Measurements from ENCODE around the gene LBHD2.

The LBHD2 gene

DNA sequence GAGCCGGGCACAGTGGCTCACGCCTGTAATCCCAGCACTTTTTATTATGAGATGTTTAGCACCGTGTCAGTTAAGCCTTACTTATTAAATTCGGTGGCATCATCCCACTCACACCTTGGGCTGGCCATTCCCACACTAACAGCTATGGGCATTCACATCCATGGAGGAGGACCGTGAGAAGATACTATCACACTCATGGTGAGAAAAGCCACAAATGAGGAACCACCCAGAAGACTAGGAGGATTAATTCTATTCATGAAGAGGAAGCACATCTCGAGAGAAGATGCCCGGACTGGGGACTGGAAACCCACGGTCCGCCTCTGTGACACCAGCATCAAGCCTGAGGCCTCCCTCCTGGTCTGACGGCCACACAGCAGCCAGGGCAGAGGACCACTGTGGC is 31.6 kb upstream of the LBHD2 start:
- H3K4me3 ChIP-seq (replicated peaks; ENCODE audit: low read depth, low read length), result no peak overlapping the region
- no peaks in the 10 kb centered on the region for H3K36me3 ChIP-seq (ENCODE audit: control insufficient read depth, insufficient read depth, low read length)
- TF ChIP-seq, protein P1, sequence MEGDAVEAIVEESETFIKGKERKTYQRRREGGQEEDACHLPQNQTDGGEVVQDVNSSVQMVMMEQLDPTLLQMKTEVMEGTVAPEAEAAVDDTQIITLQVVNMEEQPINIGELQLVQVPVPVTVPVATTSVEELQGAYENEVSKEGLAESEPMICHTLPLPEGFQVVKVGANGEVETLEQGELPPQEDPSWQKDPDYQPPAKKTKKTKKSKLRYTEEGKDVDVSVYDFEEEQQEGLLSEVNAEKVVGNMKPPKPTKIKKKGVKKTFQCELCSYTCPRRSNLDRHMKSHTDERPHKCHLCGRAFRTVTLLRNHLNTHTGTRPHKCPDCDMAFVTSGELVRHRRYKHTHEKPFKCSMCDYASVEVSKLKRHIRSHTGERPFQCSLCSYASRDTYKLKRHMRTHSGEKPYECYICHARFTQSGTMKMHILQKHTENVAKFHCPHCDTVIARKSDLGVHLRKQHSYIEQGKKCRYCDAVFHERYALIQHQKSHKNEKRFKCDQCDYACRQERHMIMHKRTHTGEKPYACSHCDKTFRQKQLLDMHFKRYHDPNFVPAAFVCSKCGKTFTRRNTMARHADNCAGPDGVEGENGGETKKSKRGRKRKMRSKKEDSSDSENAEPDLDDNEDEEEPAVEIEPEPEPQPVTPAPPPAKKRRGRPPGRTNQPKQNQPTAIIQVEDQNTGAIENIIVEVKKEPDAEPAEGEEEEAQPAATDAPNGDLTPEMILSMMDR (IDR thresholded peaks at IDR 0.05; ENCODE audit: insufficient read depth, low read length, poor library complexity, severe bottlenecking), result no peak
- no peaks in the 10 kb centered on the region for H3K27me3 ChIP-seq (replicated peaks; ENCODE audit: control insufficient read depth, insufficient read depth, low read length)
- no peak for DNase-seq (ENCODE audit: extremely low read depth, insufficient read length)

DNA sequence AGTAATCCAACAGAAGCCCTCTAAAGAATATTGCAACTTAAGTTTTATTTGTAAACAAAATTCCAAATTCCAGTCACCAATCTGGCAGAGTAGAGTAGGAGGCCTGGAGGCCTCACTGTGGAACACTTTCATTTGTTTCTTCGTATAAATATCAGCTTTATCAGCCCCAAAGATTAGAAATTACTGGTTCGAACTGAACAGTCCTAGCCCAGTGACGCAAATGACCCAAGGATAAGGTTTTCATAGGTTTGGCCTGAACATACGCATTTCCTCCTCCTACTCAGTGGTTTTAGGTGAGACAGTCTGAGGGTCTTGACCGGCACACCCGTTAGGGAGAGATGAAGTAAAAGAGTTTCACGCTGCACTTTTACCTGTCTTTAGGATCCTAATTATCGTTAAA is 28.3 kb upstream of the LBHD2 start:
- H3K4me3 ChIP-seq (replicated peaks; ENCODE audit: low read depth, low read length), result peak overlapping the region; percentile 79
- no peak for DNase-seq (ENCODE audit: extremely low read depth, insufficient read length)
- H3K27me3 ChIP-seq (replicated peaks; ENCODE audit: control insufficient read depth, insufficient read depth, low read length), result no peaks in the 10 kb centered on the region
- H3K36me3 ChIP-seq (ENCODE audit: control insufficient read depth, insufficient read depth, low read length), result no peaks in the 10 kb centered on the region
- TF ChIP-seq, protein P1 (IDR thresholded peaks at IDR 0.05; ENCODE audit: insufficient read depth, low read length, poor library complexity, severe bottlenecking), result no peak

DNA sequence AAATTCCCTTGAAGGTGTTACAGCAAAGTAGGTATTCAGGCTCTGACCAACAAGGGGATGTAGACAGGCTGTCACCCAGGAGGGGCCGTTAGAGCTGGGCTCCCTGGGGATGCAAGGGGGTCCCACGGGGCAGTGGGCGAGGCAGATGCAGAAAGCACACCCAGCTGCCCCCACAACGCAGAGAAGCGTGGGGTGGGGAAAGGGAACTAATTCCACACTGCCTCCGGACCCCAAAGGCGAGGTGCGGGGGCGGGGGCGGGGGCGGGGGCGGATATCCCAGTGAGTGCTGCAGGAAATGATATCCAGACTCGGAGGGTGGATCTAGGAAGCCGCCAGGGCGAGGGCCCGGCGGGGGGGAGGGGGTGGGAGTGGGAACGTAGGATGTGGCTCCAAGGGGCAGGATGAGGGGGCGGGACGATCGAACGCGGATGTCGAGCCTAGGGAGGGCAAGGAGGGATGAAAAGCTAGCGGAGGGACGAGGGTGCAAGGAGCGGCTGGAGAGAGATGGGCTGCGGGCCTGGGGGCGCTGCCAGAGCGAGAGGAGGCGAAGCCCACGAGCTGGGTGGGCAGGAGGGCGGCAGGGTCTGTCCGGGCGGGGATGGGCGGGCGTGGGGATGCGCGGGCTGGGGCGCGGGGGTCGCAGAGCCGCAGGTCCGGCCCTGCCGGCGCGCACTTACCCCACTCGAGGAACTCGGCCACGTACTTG is 27.5 kb upstream of the LBHD2 start:
- no peaks in the 10 kb centered on the region for H3K27me3 ChIP-seq (replicated peaks; ENCODE audit: control insufficient read depth, insufficient read depth, low read length)
- H3K36me3 ChIP-seq (ENCODE audit: control insufficient read depth, insufficient read depth, low read length), result no peaks in the 10 kb centered on the region
- H3K4me3 ChIP-seq (replicated peaks; ENCODE audit: low read depth, low read length), result peak overlapping the region; percentile 79
- TF ChIP-seq, protein P1 (IDR thresholded peaks at IDR 0.05; ENCODE audit: insufficient read depth, low read length, poor library complexity, severe bottlenecking), result peak; percentile 49
- DNase-seq (ENCODE audit: extremely low read depth, insufficient read length), result no peak

DNA sequence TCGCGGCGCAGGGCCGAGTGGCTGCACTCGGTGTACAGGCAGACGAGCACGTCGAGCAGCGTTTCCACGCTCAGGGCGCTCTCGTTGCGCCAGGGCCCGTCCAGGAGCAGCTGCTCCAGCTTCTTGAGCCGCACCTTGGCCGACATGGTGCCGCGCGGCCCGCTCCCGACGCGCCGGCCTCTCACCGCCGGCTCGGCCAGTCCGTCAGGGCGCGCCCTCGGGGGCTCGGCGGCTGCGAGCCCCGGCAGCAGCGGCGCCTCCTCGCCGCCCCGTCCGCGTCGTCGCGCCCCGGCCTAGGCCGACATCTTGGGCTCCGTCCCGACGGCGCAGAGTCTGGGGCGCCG is 27.0 kb upstream of the LBHD2 start:
- TF ChIP-seq, protein P1 (IDR thresholded peaks at IDR 0.05; ENCODE audit: insufficient read depth, low read length, poor library complexity, severe bottlenecking), result no peak
- DNase-seq (ENCODE audit: extremely low read depth, insufficient read length), result no peak
- no peaks in the 10 kb centered on the region for H3K36me3 ChIP-seq (ENCODE audit: control insufficient read depth, insufficient read depth, low read length)
- no peaks in the 10 kb centered on the region for H3K27me3 ChIP-seq (replicated peaks; ENCODE audit: control insufficient read depth, insufficient read depth, low read length)
- H3K4me3 ChIP-seq (replicated peaks; ENCODE audit: low read depth, low read length), result peak overlapping the region; percentile 79

DNA sequence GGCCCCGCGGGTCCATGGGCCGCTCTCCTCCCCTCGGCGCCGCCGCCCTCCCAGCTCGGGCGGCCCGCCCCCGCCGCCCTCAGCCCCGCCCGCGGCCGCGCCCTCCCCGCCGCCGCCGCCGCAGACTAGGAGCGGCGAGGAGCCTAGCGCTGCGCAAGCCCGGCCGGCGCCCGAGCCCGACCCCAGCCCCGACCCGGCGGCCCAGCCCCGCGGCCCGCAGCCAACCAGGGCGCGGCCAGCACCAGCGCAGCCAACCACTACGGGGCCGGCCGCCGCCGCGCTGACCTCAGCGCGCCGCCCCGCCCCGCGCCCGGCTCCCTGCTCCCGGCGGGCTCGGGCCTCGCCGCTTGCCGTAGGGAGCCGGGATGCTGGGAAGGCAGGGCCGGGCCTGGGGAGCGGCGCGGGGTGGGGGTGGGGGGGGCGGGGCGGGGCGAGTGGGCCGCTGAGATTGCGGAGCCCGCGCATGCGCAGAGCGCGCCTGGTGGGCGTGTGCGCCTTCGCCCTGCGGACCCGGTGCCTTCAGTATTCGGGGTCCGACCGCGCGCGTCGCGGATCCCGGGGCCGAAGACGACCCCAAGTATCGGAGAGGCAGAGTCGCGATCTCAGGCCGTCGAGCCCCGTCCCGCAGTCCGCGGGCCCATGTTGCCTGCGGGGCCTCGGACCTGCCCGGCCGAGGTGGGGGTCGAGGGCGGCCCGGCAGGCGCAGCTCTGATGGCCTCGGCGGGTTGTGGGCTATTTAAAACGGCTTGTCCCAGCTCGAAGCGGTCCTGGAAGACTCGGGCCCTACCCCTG is 26.4 kb upstream of the LBHD2 start, which contains the start of gene CDC42BPB:
CDC42BPB (minus strand) TSS at position 178 of the 792 bp plus-strand sequence. CDS start 376 bp downstream, outside the sequence.
- Histone ChIP-seq H3K36me3 (ENCODE audit: control insufficient read depth, insufficient read depth, low read length) (no peaks in the 10 kb centered on the region), H3K4me3 (replicated peaks; ENCODE audit: low read depth, low read length) (peak within 1 kb of the TSS; percentile 79), H3K27me3 (replicated peaks; ENCODE audit: control insufficient read depth, insufficient read depth, low read length) (no peaks in the 10 kb centered on the region)
- DNase-seq (ENCODE audit: extremely low read depth, insufficient read length), result peak; percentile 91
- TF ChIP-seq, protein P1 (IDR thresholded peaks at IDR 0.05; ENCODE audit: insufficient read depth, low read length, poor library complexity, severe bottlenecking), result no peak

Data from GM06990 (cell line).